Keratinocyte (primary cell): ENCODE data around the gene EFCAB6. TPM values are rescaled to one million over a fixed set of nuclear protein-coding genes. Genes with fewer than 3 reads are reported as not detected.

Experiments
- DNase-seq: peaks from one replicate; pipeline ENCODE4 v3.0.0-alpha.2; 2011; ENCODE audit warnings: low read depth, missing footprints, low spot score
- FAIRE-seq: peaks from 2 replicates; lab custom pipeline; 2011; peaks lifted over from hg19 to GRCh38; lab: Jason Lieb, UNC
- H2AFZ ChIP-seq: 2 replicates; pipeline ENCODE4 v1.6.0; 2012; ENCODE audit warnings: low read length, control low read depth, inconsistent platforms; ENCODE audit not compliant: control insufficient read depth
- H3K27ac ChIP-seq: 2 replicates; pipeline ENCODE4 v1.5.1; 2011; ENCODE audit warnings: low read length; ENCODE audit not compliant: control insufficient read depth, insufficient read depth
- H3K27me3 ChIP-seq: 3 replicates; pipeline ENCODE4 v1.6.0; 2011; ENCODE audit warnings: low read length; ENCODE audit not compliant: control insufficient read depth, insufficient read depth; ENCODE audit errors: extremely low read depth
- H3K36me3 ChIP-seq, 2 experiments: 2 replicates in 1 of 2; 3 replicates in 1 of 2; pipeline ENCODE4 v1.5.1; 2011; ENCODE audit warnings: low read length in 2 of 2, mild to moderate bottlenecking in 1 of 2; ENCODE audit not compliant: control insufficient read depth in 2 of 2, insufficient read depth in 2 of 2; ENCODE audit errors: extremely low read depth in 1 of 2
- H3K4me1 ChIP-seq: 3 replicates; pipeline ENCODE4 v1.5.1; 2011; ENCODE audit warnings: low read length; ENCODE audit not compliant: control insufficient read depth, insufficient read depth; ENCODE audit errors: extremely low read depth
- H3K4me2 ChIP-seq: 3 replicates; pipeline ENCODE4 v1.6.0; 2011; ENCODE audit warnings: low read depth, low read length; ENCODE audit not compliant: control insufficient read depth, insufficient read depth; ENCODE audit errors: extremely low read depth
- H3K4me3 ChIP-seq, 3 experiments: fragments of 200-600 bp in 1 of 3; sonication (generic) in 1 of 3; 2 replicates in 2 of 3; 3 replicates in 1 of 3; pipeline ENCODE4 v1.5.1; 2011 to 2016; ENCODE audit warnings: low read length in 3 of 3, mild to moderate bottlenecking in 3 of 3, control low read depth in 2 of 3, inconsistent platforms in 1 of 3, low read depth in 1 of 3, mixed read lengths in 1 of 3, mixed run types in 1 of 3, moderate library complexity in 1 of 3; ENCODE audit not compliant: control insufficient read depth in 2 of 3, insufficient read depth in 2 of 3; ENCODE audit errors: extremely low read depth in 1 of 3
- H3K79me2 ChIP-seq: 2 replicates; pipeline ENCODE4 v1.6.0; 2012; ENCODE audit warnings: low read length; ENCODE audit not compliant: control insufficient read depth, insufficient read depth
- H3K9ac ChIP-seq: 3 replicates; pipeline ENCODE4 v1.6.0; 2011; ENCODE audit warnings: low read length; ENCODE audit not compliant: control insufficient read depth, insufficient read depth; ENCODE audit errors: extremely low read depth
- H3K9me1 ChIP-seq: 3 replicates; pipeline ENCODE4 v1.6.0; 2011; ENCODE audit warnings: low read length; ENCODE audit not compliant: control insufficient read depth, insufficient read depth; ENCODE audit errors: extremely low read depth
- H3K9me3 ChIP-seq: 2 replicates; pipeline ENCODE4 v1.5.1; 2012; ENCODE audit warnings: low read depth, low read length; ENCODE audit not compliant: control insufficient read depth
- H4K20me1 ChIP-seq: 3 replicates; pipeline ENCODE4 v1.6.0; 2011; ENCODE audit warnings: low read length; ENCODE audit not compliant: control insufficient read depth, insufficient read depth; ENCODE audit errors: extremely low read depth
- CTCF ChIP-seq, 3 experiments: IDR thresholded peaks in 1 of 3; conservative IDR thresholded peaks in 1 of 3; optimal IDR thresholded peaks in 1 of 3; 2 replicates in 2 of 3; 3 replicates in 1 of 3; pipeline versions ENCODE3 to v1.5.1; 2011; ENCODE audit warnings: low read length in 3 of 3, mild to moderate bottlenecking in 3 of 3, moderate library complexity in 2 of 3, control low read depth in 1 of 3, inconsistent platforms in 1 of 3; ENCODE audit not compliant: insufficient read depth in 2 of 3; ENCODE audit errors: extremely low read depth in 1 of 3
- EZH2 ChIP-seq: IDR thresholded peaks from one replicate; pipeline ENCODE4 v1.6.1; 2012; ENCODE audit warnings: inconsistent platforms, mild to moderate bottlenecking, low read length, moderate library complexity
- dilution Hi-C: fragments of 300-500 bp; cut with MboI; formaldehyde crosslinking; loops from one replicate; pipeline ENCODE4 v1.7.0; 2020; ENCODE audit warnings: low sequenced_read_pairs; ENCODE audit not compliant: extremely low pct_ligation_motif_present
- polyA plus RNA-seq, 5 experiments: library from polyadenylated mRNA; depleted of rRNA in 3 of 5; stranded (reverse) in 3 of 5; stranded (forward) in 1 of 5; unstranded in 1 of 5; fragments of >200 nt; gene quantifications; 1 replicate in 1 of 5; 2 replicates in 3 of 5; 3 replicates in 1 of 5; pipeline versions ENCODE4 v1.2.1 to v1.2.3, GENCODE V29; 2011 to 2012; ENCODE audit warnings: missing spikeins in 2 of 5, low read depth in 1 of 5, low replicate concordance in 1 of 5

The EFCAB6 gene
- polyA plus RNA-seq, 1 donor (not counting 4 experiments of a cell fraction or from before 2014, with no cell fraction given): 0.18 TPM

- dilution Hi-C loops: no loop called here
- TF ChIP-seq CTCF (optimal IDR thresholded peaks at IDR 0.05 in 1 of 3, IDR thresholded peaks at IDR 0.05 in 1 of 3, conservative IDR thresholded peaks at IDR 0.05 in 1 of 3; ENCODE audit: extremely low read depth in 1 of 3, insufficient read depth in 2 of 3, low read length in 3 of 3) (no peak), EZH2 (no peak)
- H3K79me2 ChIP-seq: no peaks in the 10 kb centered on the region
- H3K4me2 ChIP-seq: no peak overlapping the region
- no peak overlapping the region for H2AFZ ChIP-seq
- no peaks in the 10 kb centered on the region for H3K9me1 ChIP-seq
- H3K4me3 ChIP-seq: no peak overlapping the region
- FAIRE-seq (no peak), DNase-seq (no peak)
- no peak overlapping the region for H3K9ac ChIP-seq
- peaks cover 5% of the 10 kb centered on the region for H3K4me1 ChIP-seq
- H3K27ac ChIP-seq: no peak overlapping the region
- no peaks in the 10 kb centered on the region for H3K9me3 ChIP-seq
- no peaks in the 10 kb centered on the region for H3K36me3 ChIP-seq
- no peaks in the 10 kb centered on the region for H4K20me1 ChIP-seq
- no peaks in the 10 kb centered on the region for H3K27me3 ChIP-seq
Observed at GRCh38 chr22:43516996-43517635, 295.0 kb downstream of the EFCAB6 start.

- FAIRE-seq (no peak), DNase-seq (no peak)
- H3K79me2 ChIP-seq: no peaks in the 10 kb centered on the region
- no peak overlapping the region for H3K9ac ChIP-seq
- H3K9me1 ChIP-seq: no peaks in the 10 kb centered on the region
- no peaks in the 10 kb centered on the region for H3K9me3 ChIP-seq
- H3K4me2 ChIP-seq: no peak overlapping the region
- H3K27me3 ChIP-seq: no peaks in the 10 kb centered on the region
- TF ChIP-seq CTCF (optimal IDR thresholded peaks at IDR 0.05 in 1 of 3, IDR thresholded peaks at IDR 0.05 in 1 of 3, conservative IDR thresholded peaks at IDR 0.05 in 1 of 3; ENCODE audit: extremely low read depth in 1 of 3, insufficient read depth in 2 of 3, low read length in 3 of 3): no peak
- no peak for TF ChIP-seq EZH2
- no peaks in the 10 kb centered on the region for H4K20me1 ChIP-seq
- H3K27ac ChIP-seq: no peak overlapping the region
- no peaks in the 10 kb centered on the region for H3K36me3 ChIP-seq
- H2AFZ ChIP-seq: no peak overlapping the region
- H3K4me3 ChIP-seq: no peak overlapping the region
- peaks cover 9% of the 10 kb centered on the region for H3K4me1 ChIP-seq
- dilution Hi-C loops: no loop called here
Observed at GRCh38 chr22:43516386-43516785, 295.7 kb downstream of the EFCAB6 start.
